ENCODE measurements around the gene THAP12.

The THAP12 gene

GRCh38 chr11:76379807-76380158 is 1.1 kb downstream of the THAP12 start:
- DNase-seq: no peak

- no peak for DNase-seq
Observed at GRCh38 chr11:76376746-76377558, 4.0 kb downstream of the THAP12 start.

GRCh38 chr11:76371170-76371569 is 9.8 kb downstream of the THAP12 start:
- DNase-seq: peak; percentile 82 to 90

DNA sequence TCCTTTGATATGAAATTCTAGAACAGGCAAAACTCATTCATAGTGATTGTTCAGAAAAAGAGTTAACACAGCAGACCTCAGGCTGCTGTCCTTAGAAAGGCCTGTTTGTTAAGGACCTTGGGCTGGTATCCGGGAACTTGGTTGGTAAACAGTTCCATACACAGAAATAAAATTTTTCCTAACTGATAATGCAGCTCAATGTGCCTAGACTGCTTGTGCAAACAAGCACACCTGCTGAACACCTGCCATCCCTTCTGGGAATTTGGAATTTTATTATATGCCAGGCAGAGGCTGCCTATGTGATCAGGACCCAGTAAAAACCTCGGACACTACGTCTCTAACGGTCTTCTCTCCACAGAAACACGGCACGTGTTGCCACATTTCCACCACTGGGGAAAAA is 11.5 kb downstream of the THAP12 start:
- no peak for DNase-seq

DNA sequence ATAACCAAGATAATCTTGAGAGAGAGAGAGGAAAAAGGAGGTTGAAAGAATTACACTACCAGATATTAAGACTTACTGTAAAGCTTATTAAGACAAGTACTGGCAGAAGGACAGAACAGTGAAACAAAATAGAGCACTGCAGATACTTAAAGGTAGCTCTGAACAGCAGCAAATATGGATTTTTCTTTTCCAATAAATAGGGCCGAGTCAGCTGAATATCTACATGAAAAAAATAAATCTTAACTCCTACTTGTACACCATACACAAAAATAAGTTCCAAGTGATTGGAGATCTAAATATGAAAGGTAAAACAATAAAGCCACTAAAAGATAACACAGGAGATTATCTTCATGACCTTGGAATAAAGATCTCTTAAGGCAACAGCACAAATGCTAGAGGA is 12.4 kb downstream of the THAP12 start:
- no peak for DNase-seq

DNA sequence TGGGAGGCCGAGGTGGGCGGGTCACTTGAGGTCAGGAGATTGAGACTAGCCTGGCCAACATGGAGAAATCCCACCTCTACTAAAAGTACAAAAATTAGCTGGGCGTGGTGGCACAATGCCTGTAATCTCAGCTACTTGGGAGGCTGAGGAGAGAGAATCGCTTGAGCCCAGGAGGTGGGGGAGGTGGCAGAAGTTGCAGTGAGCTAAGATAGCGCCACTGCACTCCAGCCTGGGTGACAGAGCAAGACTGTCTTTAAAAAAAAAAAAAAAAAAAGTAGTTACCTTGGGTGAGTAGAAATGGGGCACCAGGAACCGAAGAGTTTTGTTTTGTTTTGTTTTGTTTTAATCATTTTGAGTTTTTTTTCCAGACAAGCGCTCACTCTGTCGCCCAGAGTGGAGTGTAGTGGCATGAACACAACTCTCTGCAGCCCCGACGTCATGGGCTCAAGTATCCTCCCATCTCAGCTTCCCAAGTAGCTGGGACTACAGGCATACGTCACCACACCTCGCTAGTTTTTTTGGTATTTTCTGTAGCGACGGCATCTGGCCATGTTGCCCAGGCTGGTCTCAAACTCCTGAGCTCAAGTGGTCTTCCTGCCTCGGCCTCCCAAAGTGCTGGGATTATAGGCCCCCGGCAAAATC is 15.8 kb downstream of the THAP12 start:
- DNase-seq: no peak

- no peak for DNase-seq
Observed at GRCh38 chr11:76362716-76363115, 18.2 kb downstream of the THAP12 start.

DNA sequence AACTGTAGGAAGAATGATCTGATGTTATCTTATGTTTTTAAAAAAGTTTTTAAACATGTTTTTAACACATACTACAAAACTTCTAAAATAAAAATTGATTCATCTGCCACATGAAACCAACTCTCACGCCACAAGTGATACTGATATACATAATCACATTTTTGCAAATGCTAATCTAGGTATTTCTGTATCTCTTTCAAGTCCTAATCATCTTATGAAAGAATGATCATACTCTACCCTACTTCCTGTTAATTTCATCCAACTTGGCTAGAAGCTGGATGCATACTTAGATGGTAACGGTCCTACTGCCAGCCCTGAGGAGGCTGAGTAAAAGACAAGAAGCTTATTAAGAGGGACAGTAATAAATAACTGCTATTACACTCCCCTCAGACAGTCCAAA is 19.2 kb downstream of the THAP12 start:
- DNase-seq: no peak

DNA sequence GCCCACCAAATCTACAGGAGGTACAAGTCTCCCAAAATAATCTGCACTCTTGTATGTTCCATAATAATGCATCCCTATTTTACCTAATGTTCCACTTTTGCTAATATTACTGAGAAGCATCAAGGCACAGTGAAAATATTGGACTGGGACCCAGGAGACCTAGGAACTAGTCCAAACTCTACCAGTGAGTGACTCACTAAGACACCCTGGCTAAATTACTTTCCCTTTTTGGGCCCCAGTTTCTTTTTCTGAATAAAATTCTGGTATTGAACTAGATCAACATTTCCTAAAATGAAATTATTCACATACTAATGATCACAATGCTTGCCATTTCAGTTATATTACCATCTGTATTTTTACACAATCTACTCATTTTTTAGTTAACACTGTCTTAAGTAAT is 19.6 kb downstream of the THAP12 start:
- no peak for DNase-seq

DNA sequence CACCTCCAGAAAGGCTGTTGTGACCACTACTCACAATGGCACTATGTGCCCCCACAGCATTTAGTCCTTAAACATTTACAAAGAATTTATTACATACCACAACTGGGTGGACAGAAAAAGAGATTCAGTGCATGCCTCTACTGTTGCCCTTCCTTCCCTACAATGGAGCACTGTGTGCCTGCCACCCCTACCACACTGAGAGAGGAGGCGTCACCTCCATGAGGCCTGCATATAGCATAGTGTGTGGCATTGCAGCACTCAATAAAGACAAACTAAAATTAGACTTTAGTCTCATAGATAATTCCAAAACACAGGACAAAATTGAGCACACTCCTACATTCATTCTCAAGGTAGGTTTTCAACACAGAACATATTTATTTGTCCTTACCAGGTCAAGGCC is 25.8 kb downstream of the THAP12 start:
- no peak for DNase-seq

GRCh38 chr11:76348348-76348747 is 32.6 kb downstream of the THAP12 start:
- peak in 1 of 2 donors; percentile 15 for DNase-seq

DNA sequence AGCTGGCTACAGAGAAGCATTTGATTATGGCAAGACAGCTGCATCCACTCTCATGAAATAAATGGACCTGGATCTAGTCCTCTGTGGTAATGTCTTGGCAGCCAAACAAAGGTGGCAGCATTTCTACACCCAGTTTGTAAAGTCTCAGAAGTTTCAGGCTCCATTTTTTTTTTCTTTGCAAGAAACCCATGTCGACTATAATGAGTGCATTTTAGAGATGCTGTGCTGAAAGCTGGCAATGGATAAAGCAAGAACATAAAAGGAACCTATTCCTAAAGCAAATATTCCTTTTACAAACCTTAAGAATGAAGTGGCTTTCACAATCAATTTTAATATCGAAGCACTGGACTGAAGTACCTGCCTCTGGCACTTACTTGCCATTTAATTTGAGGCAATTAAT is 33.5 kb downstream of the THAP12 start:
- no peak for DNase-seq

- DNase-seq: peak; percentile 78 to 89
Observed at GRCh38 chr11:76339221-76339620, 41.7 kb downstream of the THAP12 start.

DNA sequence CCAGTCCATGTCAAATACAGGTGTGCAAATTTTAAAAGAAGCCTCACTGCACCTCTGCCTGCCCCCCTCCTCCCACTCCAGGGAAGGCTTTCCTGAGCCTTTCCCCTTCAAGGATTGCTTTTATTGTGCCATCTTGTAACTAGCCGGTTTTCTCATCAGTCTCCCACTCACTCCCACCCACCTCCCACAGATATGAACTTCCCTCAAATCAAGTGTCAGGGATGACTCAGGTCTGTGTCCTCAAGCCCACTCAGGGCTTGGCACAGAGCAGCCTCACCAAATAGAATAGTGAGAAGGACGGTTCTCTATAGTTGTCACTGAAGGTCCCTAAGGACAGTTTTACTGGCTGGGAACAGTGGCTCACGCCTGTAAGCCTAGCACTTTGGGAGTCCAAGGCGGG is 43.0 kb downstream of the THAP12 start:
- peak; percentile 76 to 90 for DNase-seq

GRCh38 chr11:76337469-76337868 is 43.5 kb downstream of the THAP12 start:
- DNase-seq: no peak

- DNase-seq: peak; percentile 36 to 69
Observed at GRCh38 chr11:76336597-76336996, 44.3 kb downstream of the THAP12 start.

DNA sequence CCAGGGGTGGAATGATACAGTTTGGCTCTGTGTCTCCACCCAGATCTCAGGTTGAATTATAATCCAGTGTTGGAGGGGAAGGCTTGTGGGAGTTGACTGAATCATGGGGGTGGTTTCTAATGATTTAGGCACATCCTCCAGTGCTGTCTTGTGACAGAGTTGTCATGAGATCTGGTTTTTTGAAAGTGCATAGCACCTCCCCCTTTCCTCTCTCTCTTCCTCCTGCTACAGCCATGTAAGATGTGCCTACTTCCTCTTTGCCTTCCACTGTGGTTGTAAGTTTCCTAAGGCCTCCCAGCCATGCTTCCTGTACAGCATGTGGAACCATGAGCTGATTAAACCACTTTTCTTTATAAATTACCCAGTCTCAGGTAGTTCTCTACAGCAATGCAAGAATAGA is 45.1 kb downstream of the THAP12 start:
- peak; percentile 90 to 97 for DNase-seq

DNA sequence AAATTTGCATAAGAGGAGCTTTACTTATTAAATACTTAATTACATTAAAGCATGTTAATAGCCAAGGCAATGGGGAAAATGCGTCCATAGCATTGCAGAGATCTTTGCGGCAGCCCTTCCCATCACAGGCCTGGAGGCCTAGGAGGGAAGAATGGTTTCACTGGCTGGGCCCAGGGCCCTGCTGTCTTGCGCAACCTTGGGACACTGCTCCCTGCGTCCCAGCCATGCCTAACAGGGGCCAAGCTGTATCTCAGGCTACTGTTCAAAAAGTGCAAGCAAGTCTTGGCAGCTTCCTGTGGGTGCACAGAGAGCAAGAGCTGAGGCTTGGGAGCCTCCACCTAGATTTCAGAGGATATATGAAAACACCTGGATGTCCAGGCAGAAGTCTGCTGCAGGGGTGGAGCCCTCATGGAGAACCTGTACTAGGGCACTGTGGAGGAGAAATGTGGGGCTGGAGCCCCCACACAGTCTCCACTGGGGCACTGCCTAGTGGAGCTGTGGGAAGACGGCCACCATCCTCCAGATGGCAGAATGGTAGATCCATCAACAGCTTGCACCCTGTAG is 46.0 kb downstream of the THAP12 start:
- no peak for DNase-seq

DNA sequence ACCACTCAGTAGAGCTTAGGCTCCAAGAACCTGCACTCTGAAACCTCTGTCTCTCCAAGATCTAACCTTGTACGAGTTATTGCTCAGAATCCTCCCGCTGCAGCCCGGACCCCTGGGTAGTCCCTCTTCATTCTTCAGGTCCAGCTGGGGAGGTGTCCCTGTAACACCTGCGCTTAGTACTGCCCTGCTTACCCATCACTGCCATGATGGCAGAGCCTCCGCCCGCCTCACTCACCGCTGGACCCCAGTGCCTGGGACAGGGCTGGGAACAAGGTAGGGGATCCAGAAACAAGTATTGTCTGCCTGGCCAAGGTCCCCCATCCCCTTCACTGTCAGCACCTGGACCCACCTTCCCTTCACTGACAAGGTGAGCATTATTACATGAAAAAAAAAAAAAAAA is 50.3 kb downstream of the THAP12 start:
- no peak for DNase-seq

DNA sequence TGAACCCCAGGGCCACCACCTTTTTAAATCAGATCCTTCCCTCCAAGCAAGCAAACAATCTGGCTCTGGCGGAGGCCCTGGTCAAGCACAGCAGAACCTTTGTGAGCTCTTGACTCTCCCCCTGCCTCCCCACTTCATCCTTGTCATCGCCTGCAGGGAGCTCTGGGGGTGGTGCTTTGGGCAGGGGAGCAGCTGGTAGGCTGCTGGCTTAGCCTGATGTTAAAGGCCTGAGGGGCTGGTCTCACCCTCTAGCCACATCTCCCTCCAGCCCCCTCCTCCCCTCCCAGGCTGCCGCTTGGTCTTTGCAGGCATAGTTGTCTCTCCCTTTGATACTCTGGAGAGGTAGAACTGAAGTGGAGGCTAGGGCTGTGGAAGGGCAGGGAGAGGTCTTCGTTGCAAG is 50.9 kb downstream of the THAP12 start:
- DNase-seq: no peak

DNA sequence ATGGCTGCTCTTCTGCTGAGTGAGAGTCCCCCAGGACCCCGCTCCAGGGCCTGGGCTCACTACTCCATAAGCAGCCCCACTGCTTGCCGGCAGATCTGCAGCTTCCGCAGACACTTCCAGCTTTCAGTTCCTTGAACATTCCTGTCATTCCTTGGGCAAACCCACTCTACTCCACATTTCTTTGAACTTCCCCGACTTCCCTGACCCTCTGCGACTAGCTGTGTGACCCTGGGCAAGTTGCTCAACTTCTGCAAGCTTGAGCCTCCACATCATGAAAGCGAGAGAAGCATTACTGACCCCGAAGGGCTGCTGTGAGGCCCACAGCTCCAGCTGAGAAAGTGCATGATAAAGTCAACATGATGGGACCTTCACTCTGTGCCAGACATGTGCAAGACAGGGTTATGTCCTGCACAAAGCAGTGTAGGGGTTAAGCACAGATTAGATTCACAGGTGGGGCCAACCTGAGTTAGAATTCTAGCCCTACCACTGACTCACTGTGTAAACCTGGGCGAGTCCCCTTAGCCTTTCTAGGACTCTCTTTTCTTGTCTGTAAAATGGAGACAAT is 51.8 kb downstream of the THAP12 start:
- DNase-seq: no peak

DNA sequence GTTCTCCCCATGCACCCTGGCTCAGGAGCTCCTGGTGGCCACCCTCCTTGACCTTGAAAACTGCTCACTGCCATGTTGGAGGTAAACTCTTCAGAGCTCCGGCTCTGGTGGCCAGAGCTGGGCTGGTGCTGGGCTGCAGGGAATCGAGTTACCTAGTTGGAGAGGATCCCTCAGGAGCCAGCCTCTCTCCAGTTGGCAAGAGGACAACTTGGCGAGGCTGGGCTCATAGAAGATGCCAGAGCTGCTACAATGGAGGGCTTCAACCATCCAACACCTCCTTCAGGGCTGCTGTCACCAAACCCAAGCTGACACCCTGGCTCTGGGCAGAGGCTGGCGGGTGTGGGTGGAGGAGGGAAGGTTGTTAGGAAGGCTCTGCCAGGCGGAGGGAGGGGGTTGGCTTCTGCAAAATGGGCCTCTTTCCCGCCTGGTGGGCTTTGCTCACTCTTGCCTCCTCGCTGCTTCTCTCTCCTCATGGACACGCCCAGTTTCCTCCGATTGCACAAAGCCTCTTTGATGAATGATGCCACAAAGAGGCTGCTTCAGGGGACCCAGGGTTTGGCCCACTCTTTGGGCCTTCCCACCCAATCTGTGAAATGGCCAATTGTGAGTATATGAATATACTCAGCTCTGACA is 53.1 kb downstream of the THAP12 start:
- DNase-seq: no peak

DNA sequence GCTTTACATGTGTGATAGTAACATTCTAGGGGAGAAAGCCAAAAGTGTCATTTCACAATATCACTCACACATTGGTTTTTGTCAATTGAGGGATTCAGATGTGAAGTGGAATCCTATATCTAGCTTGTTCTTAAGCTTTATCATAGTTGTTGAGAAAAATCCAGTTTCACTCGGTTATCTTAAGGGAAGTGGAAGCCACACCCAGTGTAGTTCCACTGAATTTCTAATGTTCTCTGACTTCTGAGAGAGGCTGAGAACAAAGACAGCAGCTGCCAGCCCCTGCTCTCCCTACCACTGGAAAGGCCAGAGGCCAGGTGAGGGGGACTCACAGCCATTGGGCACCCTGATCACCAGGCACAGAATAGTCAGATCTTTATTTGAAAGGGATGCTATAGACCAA is 53.7 kb downstream of the THAP12 start:
- no peak for DNase-seq

- no peak for DNase-seq
Observed at GRCh38 chr11:76325185-76325584, 55.7 kb downstream of the THAP12 start.
